ENCODE results near the gene SYF2. TPM values are rescaled to one million over a fixed set of nuclear protein-coding genes. Genes with fewer than 3 reads are reported as not detected.
"Not testable (repeated sequence)": the region's sequence is repeated elsewhere in the genome, so short reads cannot be mapped to it uniquely, and the experiment has no call there.

The SYF2 gene
- 10 to 100 TPM; 58.6 to 99.9 (median 85.8) TPM for total RNA-seq

DNA sequence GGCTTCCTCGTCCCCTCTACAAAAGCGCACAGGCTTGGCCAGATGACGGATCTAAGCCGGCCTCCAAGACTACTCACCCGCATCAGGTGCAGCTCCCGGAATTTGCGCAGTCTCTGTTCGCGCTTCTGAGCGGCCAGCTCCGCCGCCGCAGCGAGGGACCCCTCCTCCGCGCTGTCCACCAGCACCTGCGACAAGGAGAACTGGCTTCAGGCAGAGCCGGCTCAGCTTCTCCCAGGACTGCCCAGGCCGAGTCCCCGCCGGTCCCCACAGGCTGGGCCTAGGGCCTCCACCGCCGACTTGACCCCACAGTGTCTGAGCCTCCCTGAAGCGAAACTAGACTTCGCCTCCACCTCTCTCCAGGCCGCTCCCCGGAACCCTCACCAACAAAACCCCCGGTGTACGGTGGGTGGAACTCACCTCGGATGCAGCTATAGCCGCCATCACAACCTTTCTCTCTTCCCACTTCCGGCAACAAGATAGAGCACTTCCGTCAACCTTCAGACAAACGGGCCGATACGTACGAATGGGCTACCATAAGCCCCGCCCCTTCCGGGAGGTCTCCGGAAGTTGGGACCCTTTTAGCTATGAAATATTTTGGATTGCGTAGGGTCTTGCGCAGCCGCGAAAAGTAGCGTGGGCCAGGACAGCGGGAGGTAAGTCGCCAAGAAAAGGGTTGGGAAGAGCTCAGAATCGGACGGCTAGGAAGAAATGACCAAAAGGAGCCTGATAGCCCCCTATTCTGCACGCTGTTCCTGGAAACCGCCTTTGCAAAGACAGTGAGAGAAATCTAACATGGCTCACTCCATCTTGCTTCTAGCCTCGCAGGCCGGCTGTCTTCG is at the start of gene SYF2:
Gene SYF2 (minus strand): TSS at position 476 of the 839 bp plus-strand sequence. CDS start 35 bp downstream, at position 441.
- ATAC-seq (replicated peaks in 6 of 8) = peak; percentile 82 to 94 (median 92)
- WGBS, 10 experiments = 0 to 3% (median 1%) methylated on average over 9 to 38 of the region's 54 CpGs; no CpG with 5 or more reads in 2 of the 10 experiments
- in situ Hi-C loops (cut with MboI; ENCODE audit: low pct_unique_long_range_greater_than_20kb in 2 of 9, low sequenced_read_pairs in 9 of 9, unreplicated experiment in 9 of 9) = loop anchor here in 2 of 9 experiments (25.0 kb wide), 1 partner anchor 580 kb away; the partner anchor contains the start of genes MTFR1L (in 2 of the 2) and SELENON (in 2 of the 2)
- H3K4me3 ChIP-seq = peak within 1 kb of the TSS; percentile 65 to 89 (median 71)
- peaks cover 8 to 15% of the 10 kb centered on the region in 2 donors for H3K4me1 ChIP-seq (replicated peaks in 1 of 2)
- peak within 1 kb of the TSS; percentile 79 to 91 for H3K27ac ChIP-seq

DNA sequence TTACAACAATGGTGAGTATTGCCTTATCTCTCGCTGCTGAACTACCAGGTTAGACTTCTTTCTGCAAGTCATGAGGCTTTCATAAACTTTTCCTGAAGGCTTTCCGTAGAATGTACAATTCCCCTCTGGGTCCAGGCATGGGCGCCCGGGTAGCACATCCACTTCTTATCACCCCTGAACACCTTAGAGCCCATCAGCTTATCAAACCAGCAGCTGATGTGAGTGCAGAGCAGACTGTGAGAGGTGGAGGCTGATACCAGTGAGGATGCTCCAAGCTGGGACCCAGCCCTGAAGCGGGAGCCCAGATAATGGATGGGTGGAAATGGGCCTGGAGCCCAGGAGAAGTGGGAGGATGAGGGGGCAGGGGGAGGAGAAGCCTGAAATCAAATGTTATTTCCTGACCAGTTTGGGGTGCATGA is 47.4 kb upstream of the SYF2 start:
- in situ Hi-C loops (cut with MboI; ENCODE audit: low pct_unique_long_range_greater_than_20kb in 2 of 9, low sequenced_read_pairs in 9 of 9, unreplicated experiment in 9 of 9) = loop anchor here in 1 of 9 experiments (10.0 kb wide), 1 partner anchor 125 kb away; no protein-coding TSS in a partner anchor
- not testable (repeated sequence) for H3K27ac ChIP-seq; H3K4me3 ChIP-seq; ATAC-seq (replicated peaks in 6 of 8); H3K4me1 ChIP-seq (replicated peaks in 1 of 2)
- WGBS, 10 experiments = no CpG with 5 or more reads among the region's 5 CpGs

- H3K4me1 ChIP-seq (replicated peaks in 1 of 2); in situ Hi-C loops (cut with MboI; ENCODE audit: low pct_unique_long_range_greater_than_20kb in 2 of 9, low sequenced_read_pairs in 9 of 9, unreplicated experiment in 9 of 9); H3K4me3 ChIP-seq; H3K27ac ChIP-seq: not testable (repeated sequence)
- no CpG with 5 or more reads among the region's 8 CpGs for WGBS, 10 experiments
- ATAC-seq (replicated peaks in 6 of 8) = peak in 1 of 8 experiments; percentile 31
Observed at GRCh38 chr1:25278790-25279189, 46.5 kb upstream of the SYF2 start.

- no CpG with 5 or more reads among the region's 2 CpGs for WGBS, 10 experiments
- H3K4me3 ChIP-seq; H3K4me1 ChIP-seq (replicated peaks in 1 of 2); in situ Hi-C loops (cut with MboI; ENCODE audit: low pct_unique_long_range_greater_than_20kb in 2 of 9, low sequenced_read_pairs in 9 of 9, unreplicated experiment in 9 of 9); H3K27ac ChIP-seq: not testable (repeated sequence)
- peak in 1 of 8 experiments; percentile 70 for ATAC-seq (replicated peaks in 6 of 8)
Observed at GRCh38 chr1:25278358-25278757, 46.1 kb upstream of the SYF2 start.

GRCh38 chr1:25277295-25277694 is 45.0 kb upstream of the SYF2 start:
- in situ Hi-C loops (cut with MboI; ENCODE audit: low pct_unique_long_range_greater_than_20kb in 2 of 9, low sequenced_read_pairs in 9 of 9, unreplicated experiment in 9 of 9); ATAC-seq (replicated peaks in 6 of 8): not testable (repeated sequence)
- WGBS, 10 experiments = no CpG with 5 or more reads among the region's 1 CpG

GRCh38 chr1:25275648-25276047 is 43.3 kb upstream of the SYF2 start:
- H3K27ac ChIP-seq; ATAC-seq (replicated peaks in 6 of 8); H3K4me3 ChIP-seq; H3K4me1 ChIP-seq (replicated peaks in 1 of 2); in situ Hi-C loops (cut with MboI; ENCODE audit: low pct_unique_long_range_greater_than_20kb in 2 of 9, low sequenced_read_pairs in 9 of 9, unreplicated experiment in 9 of 9): not testable (repeated sequence)
- WGBS, 10 experiments = 66 to 100% methylated on average over 1 to 3 of the region's 4 CpGs; no CpG with 5 or more reads in 8 of the 10 experiments

More at GRCh38 chr1:25277295-25277694, 45.0 kb upstream of the SYF2 start:
- H3K27ac ChIP-seq; H3K4me3 ChIP-seq; H3K4me1 ChIP-seq (replicated peaks in 1 of 2): not testable (repeated sequence)

- in situ Hi-C loops (cut with MboI; ENCODE audit: low pct_unique_long_range_greater_than_20kb in 2 of 9, low sequenced_read_pairs in 9 of 9, unreplicated experiment in 9 of 9); ATAC-seq (replicated peaks in 6 of 8): not testable (repeated sequence)
- WGBS, 10 experiments = 83% methylated on average over 5 of the region's 8 CpGs; no CpG with 5 or more reads in 9 of the 10 experiments
Observed at GRCh38 chr1:25272238-25272637, 39.9 kb upstream of the SYF2 start, which contains the start of gene RHD. Gene RHD, plus strand, starts transcription at chr1:25272509. Its CDS starts 39 bp downstream, at chr1:25272548.

GRCh38 chr1:25268143-25268760 is 36.0 kb upstream of the SYF2 start:
- H3K4me1 ChIP-seq (replicated peaks in 1 of 2); in situ Hi-C loops (cut with MboI; ENCODE audit: low pct_unique_long_range_greater_than_20kb in 2 of 9, low sequenced_read_pairs in 9 of 9, unreplicated experiment in 9 of 9); ATAC-seq (replicated peaks in 6 of 8); H3K27ac ChIP-seq: not testable (repeated sequence)
- 59 to 100% (median 89%) methylated on average over 1 to 7 of the region's 14 CpGs; no CpG with 5 or more reads in 7 of the 10 experiments for WGBS, 10 experiments
- peak overlapping the region; percentile 22 to 34 (median 26) for H3K4me3 ChIP-seq

More at GRCh38 chr1:25272238-25272637, 39.9 kb upstream of the SYF2 start, which contains the start of gene RHD:
- not testable (repeated sequence) for H3K4me1 ChIP-seq (replicated peaks in 1 of 2); H3K27ac ChIP-seq; H3K4me3 ChIP-seq

DNA sequence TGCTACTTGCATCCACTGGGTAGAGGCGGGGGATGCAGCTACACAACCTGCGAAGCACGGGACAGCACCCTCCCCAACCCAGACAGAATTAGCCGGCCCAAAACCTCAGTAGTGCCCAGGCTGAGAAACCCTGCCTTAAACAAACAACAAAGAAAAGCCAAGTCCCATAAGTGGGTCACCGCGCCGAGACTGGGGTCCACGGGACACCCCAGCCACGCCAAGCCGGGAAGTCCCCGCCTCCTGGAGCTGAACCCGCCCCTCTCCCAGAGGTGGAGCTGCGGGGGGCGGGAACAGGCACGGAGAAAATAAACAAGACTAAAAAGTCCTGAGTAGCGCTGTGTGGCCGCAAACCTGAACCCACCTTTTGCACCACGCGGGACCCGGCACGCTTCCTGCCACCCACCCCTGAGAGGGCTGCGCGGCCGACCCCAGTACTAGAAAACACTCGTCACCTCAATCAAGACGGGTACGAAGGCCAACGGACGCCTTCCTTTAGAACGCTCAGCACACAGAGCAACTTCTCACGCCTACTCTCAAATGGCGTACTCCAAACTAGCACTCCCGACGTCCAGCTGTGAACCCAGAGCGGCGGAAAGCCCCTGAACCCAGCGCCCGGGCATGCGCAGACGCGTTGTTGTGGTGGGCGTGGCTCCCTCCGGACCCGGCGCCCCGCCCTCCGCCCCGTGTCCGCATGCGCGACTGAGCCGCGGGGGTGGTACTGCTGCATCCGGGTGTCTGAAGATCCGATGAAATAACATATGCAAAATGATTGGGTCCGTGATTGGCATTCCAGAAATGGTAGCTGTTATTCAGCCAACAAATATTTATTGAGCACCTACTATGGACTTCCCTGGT is 35.2 kb upstream of the SYF2 start:
- H3K27ac ChIP-seq; in situ Hi-C loops (cut with MboI; ENCODE audit: low pct_unique_long_range_greater_than_20kb in 2 of 9, low sequenced_read_pairs in 9 of 9, unreplicated experiment in 9 of 9); H3K4me1 ChIP-seq (replicated peaks in 1 of 2): not testable (repeated sequence)
- 0% methylated on average over 1 of the region's 56 CpGs; no CpG with 5 or more reads in 9 of the 10 experiments for WGBS, 10 experiments
- H3K4me3 ChIP-seq = peak overlapping the region; percentile 22 to 34 (median 26)
- peak; percentile 80 to 85 (median 82) for ATAC-seq (replicated peaks in 6 of 8)

DNA sequence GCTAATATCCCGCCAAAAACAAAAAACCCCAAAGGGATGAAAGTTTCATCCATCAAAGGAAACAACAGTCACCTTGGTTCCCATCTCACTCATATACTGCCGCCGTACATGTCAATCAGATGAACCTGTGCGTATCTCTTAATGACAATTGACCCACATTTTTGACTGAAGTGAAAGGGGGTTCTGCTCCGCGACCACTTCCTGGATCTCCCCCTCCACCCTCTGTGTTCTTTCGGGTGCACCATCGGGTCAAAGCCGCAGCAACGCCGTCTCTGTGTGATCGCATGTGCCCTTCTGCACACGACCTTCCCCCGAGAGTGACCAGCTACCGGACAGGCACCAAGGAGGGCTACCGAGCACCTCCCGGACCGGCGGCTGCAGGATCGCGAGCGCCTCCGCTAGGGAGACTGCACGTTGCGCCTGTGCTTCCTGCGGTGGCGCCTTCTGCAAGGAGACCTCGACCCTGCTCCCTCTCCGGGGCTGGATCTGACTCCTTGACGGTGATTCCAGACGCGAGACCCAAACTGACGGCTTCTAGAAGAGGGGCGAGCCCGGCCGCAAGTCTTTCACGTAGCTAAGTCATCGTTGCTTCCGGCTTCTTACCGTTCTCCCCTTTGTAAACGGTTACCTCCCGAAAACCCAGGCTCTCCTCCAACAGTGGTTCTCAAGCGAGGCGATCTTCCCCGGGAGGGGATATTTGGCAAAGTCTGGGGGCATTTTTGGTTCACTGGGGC is 34.4 kb upstream of the SYF2 start:
- in situ Hi-C loops (cut with MboI; ENCODE audit: low pct_unique_long_range_greater_than_20kb in 2 of 9, low sequenced_read_pairs in 9 of 9, unreplicated experiment in 9 of 9); H3K4me1 ChIP-seq (replicated peaks in 1 of 2); H3K27ac ChIP-seq: not testable (repeated sequence)
- ATAC-seq (replicated peaks in 6 of 8) = peak; percentile 61 to 75 (median 74)
- H3K4me3 ChIP-seq = peak overlapping the region; percentile 28 to 95 (median 64)
- WGBS, 10 experiments = no CpG with 5 or more reads among the region's 45 CpGs

DNA sequence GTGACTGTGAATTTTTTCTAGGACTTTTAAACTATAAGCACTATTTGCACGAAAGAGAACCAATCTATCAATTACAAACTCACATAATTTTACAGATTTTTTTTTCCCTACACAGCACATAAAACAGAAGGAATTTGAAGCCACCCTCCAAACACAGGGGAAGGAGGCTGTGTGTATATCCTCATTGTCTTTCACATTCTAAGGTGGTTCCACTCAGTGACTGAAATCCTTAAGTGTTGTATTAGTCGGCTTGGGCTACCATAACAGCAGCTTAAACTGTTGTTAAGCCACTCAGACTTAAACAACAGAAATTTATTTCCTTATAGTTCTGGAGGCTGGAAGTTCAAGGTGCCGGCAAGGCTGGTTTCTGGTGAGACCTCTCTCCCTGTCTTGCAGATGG is 28.0 kb upstream of the SYF2 start:
- H3K4me1 ChIP-seq (replicated peaks in 1 of 2); H3K27ac ChIP-seq; H3K4me3 ChIP-seq; in situ Hi-C loops (cut with MboI; ENCODE audit: low pct_unique_long_range_greater_than_20kb in 2 of 9, low sequenced_read_pairs in 9 of 9, unreplicated experiment in 9 of 9); ATAC-seq (replicated peaks in 6 of 8): not testable (repeated sequence)
- WGBS, 10 experiments = 80 to 100% (median 84%) methylated on average over 2 to 3 of the region's 3 CpGs; no CpG with 5 or more reads in 2 of the 10 experiments

DNA sequence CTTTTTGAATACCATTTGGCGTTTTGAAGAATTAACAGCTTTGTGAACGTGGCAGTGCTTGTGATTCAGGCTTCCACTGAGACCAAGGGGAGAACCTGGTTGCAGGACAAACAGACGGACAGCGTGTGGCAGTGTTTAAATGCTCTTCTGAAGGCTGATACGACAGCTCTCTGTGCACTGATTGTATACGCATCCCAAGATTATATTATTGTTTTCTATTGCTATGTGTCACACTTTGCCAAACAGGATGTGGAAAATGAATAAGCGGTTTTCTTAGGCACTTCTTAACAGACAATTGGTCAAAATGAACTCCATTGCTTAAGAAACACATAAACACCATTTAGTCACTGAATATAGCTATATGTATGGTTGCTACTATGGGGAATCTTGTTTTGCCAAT is 27.5 kb upstream of the SYF2 start:
- H3K4me3 ChIP-seq; H3K27ac ChIP-seq; H3K4me1 ChIP-seq (replicated peaks in 1 of 2): not testable (repeated sequence)
- 0 to 95% (median 68%) methylated on average over 1 to 4 of the region's 7 CpGs; no CpG with 5 or more reads in 6 of the 10 experiments for WGBS, 10 experiments
- peak in 3 of 8 experiments; percentile 73 to 91 (median 75) for ATAC-seq (replicated peaks in 6 of 8)
- in situ Hi-C loops (cut with MboI; ENCODE audit: low pct_unique_long_range_greater_than_20kb in 2 of 9, low sequenced_read_pairs in 9 of 9, unreplicated experiment in 9 of 9) = loop anchor here in 1 of 9 experiments (10.0 kb wide), 1 partner anchor 85 kb away; no protein-coding TSS in a partner anchor
